ENCODE measurements around the gene EP400.

DNA sequence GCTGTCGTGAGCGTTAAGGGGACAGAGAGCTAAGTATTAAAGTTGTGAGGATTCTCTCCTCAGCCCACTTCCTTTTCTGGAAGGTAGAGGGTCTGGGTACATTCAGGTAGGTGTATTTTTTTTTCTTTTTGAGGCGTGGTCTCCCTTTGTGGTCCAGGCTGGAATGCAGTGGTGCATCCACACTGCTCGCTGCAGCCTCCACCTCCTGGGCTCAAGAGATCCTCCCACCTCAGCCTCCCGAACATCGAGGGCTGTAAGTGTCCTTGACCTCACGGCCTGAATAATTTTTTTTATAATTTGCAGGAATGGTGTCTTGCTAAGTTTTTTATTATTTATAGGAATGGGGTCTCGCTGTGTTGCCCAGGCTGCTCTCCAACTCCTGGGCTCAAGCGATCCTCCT lies 19.2 kb upstream of the EP400 start:
- TF ChIP-seq, protein P1, sequence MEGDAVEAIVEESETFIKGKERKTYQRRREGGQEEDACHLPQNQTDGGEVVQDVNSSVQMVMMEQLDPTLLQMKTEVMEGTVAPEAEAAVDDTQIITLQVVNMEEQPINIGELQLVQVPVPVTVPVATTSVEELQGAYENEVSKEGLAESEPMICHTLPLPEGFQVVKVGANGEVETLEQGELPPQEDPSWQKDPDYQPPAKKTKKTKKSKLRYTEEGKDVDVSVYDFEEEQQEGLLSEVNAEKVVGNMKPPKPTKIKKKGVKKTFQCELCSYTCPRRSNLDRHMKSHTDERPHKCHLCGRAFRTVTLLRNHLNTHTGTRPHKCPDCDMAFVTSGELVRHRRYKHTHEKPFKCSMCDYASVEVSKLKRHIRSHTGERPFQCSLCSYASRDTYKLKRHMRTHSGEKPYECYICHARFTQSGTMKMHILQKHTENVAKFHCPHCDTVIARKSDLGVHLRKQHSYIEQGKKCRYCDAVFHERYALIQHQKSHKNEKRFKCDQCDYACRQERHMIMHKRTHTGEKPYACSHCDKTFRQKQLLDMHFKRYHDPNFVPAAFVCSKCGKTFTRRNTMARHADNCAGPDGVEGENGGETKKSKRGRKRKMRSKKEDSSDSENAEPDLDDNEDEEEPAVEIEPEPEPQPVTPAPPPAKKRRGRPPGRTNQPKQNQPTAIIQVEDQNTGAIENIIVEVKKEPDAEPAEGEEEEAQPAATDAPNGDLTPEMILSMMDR (IDR thresholded peaks at IDR 0.05) = no peak
- no peak for TF ChIP-seq POLR2AphosphoS5 (IDR thresholded peaks at IDR 0.05)

Measured in upper lobe of left lung (tissue), 4 donors.